SK-N-SH (cell line): ENCODE results near the gene PEX3. TPM values are rescaled to one million over a fixed set of nuclear protein-coding genes. Genes with fewer than 3 reads are reported as not detected.

Experiments
- CTCF ChIA-PET: fragments of 300-600, 350-600 bp; formaldehyde crosslinking; extraction: SDS; loops from one replicate; lab custom pipeline; 2021; lab: Yijun Ruan, JAX
- POLR2A ChIA-PET: fragments of 350-600 bp; sonication (Branson Sonifier 250); formaldehyde crosslinking; extraction: SDS; loops from one replicate; lab custom pipeline; 2020; ENCODE audit warnings: antibody characterized with exemption, inconsistent platforms; lab: Yijun Ruan, JAX
- DNase-seq: peaks from one replicate; pipeline ENCODE4 v3.0.0; 2012
- H2AFZ ChIP-seq: fragments of 200-600 bp; sonication (generic); 2 replicates; pipeline ENCODE4 v1.8.1; 2016; ENCODE audit warnings: antibody characterized with exemption, mild to moderate bottlenecking, low read depth
- H3F3A ChIP-seq: fragments of 200-600 bp; sonication (generic); replicated peaks from 2 replicates; pipeline ENCODE3; 2016; ENCODE audit warnings: antibody characterized with exemption, mild to moderate bottlenecking; ENCODE audit not compliant: insufficient read depth
- H3K27ac ChIP-seq, 2 experiments: fragments of 200-500 bp in 1 of 2; fragments of 200-600 bp in 1 of 2; sonication (Bioruptor generic) in 1 of 2; sonication (generic), shearing (Covaris generic) in 1 of 2; 2 replicates each; pipeline versions ENCODE4 v1.5.1 to v1.6.1; 2014 to 2016; ENCODE audit warnings: low read depth in 2 of 2, inconsistent platforms in 1 of 2, low read length in 1 of 2, mild to moderate bottlenecking in 1 of 2, mixed read lengths in 1 of 2
- H3K27me3 ChIP-seq: fragments of 200-600 bp; sonication (generic), shearing (Covaris generic); 2 replicates; pipeline ENCODE4 v1.6.1; 2016; ENCODE audit warnings: mixed run types; ENCODE audit not compliant: insufficient read depth
- H3K36me3 ChIP-seq, 2 experiments: fragments of 200-500 bp in 1 of 2; fragments of 200-600 bp in 1 of 2; sonication (Bioruptor generic) in 1 of 2; sonication (generic) in 1 of 2; replicated peaks in 1 of 2; 2 replicates each; pipeline versions ENCODE3 to v1.5.1; 2014 to 2016; ENCODE audit warnings: low read length in 1 of 2, mild to moderate bottlenecking in 1 of 2; ENCODE audit not compliant: insufficient read depth in 2 of 2, control insufficient read depth in 1 of 2
- H3K4me1 ChIP-seq, 2 experiments: fragments of 200-500 bp in 1 of 2; fragments of 200-600 bp in 1 of 2; sonication (Bioruptor generic) in 1 of 2; sonication (generic), shearing (Covaris generic) in 1 of 2; 2 replicates each; pipeline versions ENCODE4 v1.5.1 to v1.6.1; 2014 to 2016; ENCODE audit warnings: low read depth in 1 of 2, low read length in 1 of 2, mixed run types in 1 of 2; ENCODE audit not compliant: insufficient read depth in 2 of 2, control insufficient read depth in 1 of 2
- H3K4me2 ChIP-seq: fragments of 200-600 bp; sonication (generic), shearing (Covaris generic); 2 replicates; pipeline ENCODE4 v1.6.1; 2017; ENCODE audit warnings: mixed run types
- H3K4me3 ChIP-seq, 2 experiments: fragments of 200-500 bp in 1 of 2; fragments of 200-600 bp in 1 of 2; sonication (Bioruptor generic) in 1 of 2; sonication (generic), shearing (Covaris generic) in 1 of 2; 2 replicates each; pipeline versions ENCODE4 v1.5.1 to v1.8.1; 2014 to 2016; ENCODE audit warnings: low read depth in 2 of 2, inconsistent platforms in 1 of 2, low read length in 1 of 2, mild to moderate bottlenecking in 1 of 2, mixed read lengths in 1 of 2, moderate library complexity in 1 of 2
- H3K79me2 ChIP-seq: fragments of 200-600 bp; sonication (generic); 2 replicates; pipeline ENCODE4 v1.8.1; 2017; ENCODE audit warnings: mild to moderate bottlenecking; ENCODE audit not compliant: insufficient read depth
- H3K9ac ChIP-seq: fragments of 200-600 bp; sonication (generic); 2 replicates; pipeline ENCODE4 v1.6.1; 2017; ENCODE audit warnings: mixed run types
- H3K9me2 ChIP-seq: fragments of 200-600 bp; sonication (generic); 2 replicates; pipeline ENCODE4 v1.6.1; 2017; ENCODE audit warnings: mixed run types
- H3K9me3 ChIP-seq: fragments of 200-600 bp; sonication (generic); 2 replicates; pipeline ENCODE4 v1.6.1; 2017; ENCODE audit warnings: mixed run types, mild to moderate bottlenecking, moderate library complexity
- H4K20me1 ChIP-seq: fragments of 200-600 bp; sonication (generic); 2 replicates; pipeline ENCODE4 v1.6.1; 2017; ENCODE audit warnings: mild to moderate bottlenecking, mixed run types; ENCODE audit not compliant: insufficient read depth
- ELF1 ChIP-seq: IDR thresholded peaks from 2 replicates; pipeline ENCODE4 v1.4.0; 2012
- FOSL2 ChIP-seq: IDR thresholded peaks from 2 replicates; pipeline ENCODE4 v1.4.0; 2012; ENCODE audit warnings: low read depth, mild to moderate bottlenecking, moderate library complexity, borderline replicate concordance
- FOXJ3 ChIP-seq: sonication (generic); formaldehyde crosslinking; IDR thresholded peaks from 2 replicates; pipeline ENCODE4 v1.5.1; 2020; ENCODE audit warnings: mild to moderate bottlenecking, missing genetic modification reagents
- GATA2 ChIP-seq: sonication (generic); formaldehyde crosslinking; IDR thresholded peaks from 2 replicates; pipeline ENCODE4 v1.5.0; 2020; ENCODE audit warnings: mild to moderate bottlenecking, missing genetic modification reagents
- JUND ChIP-seq: IDR thresholded peaks from 2 replicates; pipeline ENCODE4 v1.4.0; 2012
- MEF2A ChIP-seq: IDR thresholded peaks from 2 replicates; pipeline ENCODE4 v1.4.0; 2012; ENCODE audit warnings: low read depth, borderline replicate concordance
- MXI1 ChIP-seq: IDR thresholded peaks from 2 replicates; pipeline ENCODE4 v1.6.1; 2012; ENCODE audit warnings: mild to moderate bottlenecking, low read depth, low read length, improper control_type of control experiment
- POLR2AphosphoS5 ChIP-seq: IDR thresholded peaks from 2 replicates; pipeline ENCODE4 v1.6.1; 2012; ENCODE audit warnings: low read depth, low read length
- RAD21 ChIP-seq: IDR thresholded peaks from 2 replicates; pipeline ENCODE4 v1.6.1; 2012; ENCODE audit warnings: mild to moderate bottlenecking, low read length
- RFX5 ChIP-seq: IDR thresholded peaks from 2 replicates; pipeline ENCODE4 v1.6.1; 2012; ENCODE audit warnings: mild to moderate bottlenecking, improper control_type of control experiment, low read length
- SMC3 ChIP-seq: IDR thresholded peaks from 2 replicates; pipeline ENCODE4 v1.6.1; 2012; ENCODE audit warnings: low read depth, low read length, improper control_type of control experiment
- TEAD4 ChIP-seq: IDR thresholded peaks from 2 replicates; pipeline ENCODE4 v1.4.0; 2012; ENCODE audit warnings: mild to moderate bottlenecking, borderline replicate concordance; ENCODE audit not compliant: insufficient read depth
- YY1 ChIP-seq: IDR thresholded peaks from 2 replicates; pipeline ENCODE4 v1.4.0; 2012; ENCODE audit warnings: low read depth, mild to moderate bottlenecking
- WGBS: methylation state at CpG from one replicate; pipeline ENCODE4 v1.1.6; 2017; ENCODE audit warnings: low lambda C conversion rate; 5-methylcytosine and 5-hydroxymethylcytosine counted together
- polyA plus RNA-seq, 3 experiments: library from polyadenylated mRNA; depleted of rRNA; stranded (reverse); fragments of >200 nt; gene quantifications; 2 replicates each; pipeline ENCODE4 v1.2.3, GENCODE V29; 2012
- TF ChIP-seq, protein P1 (sequence below): IDR thresholded peaks from 2 replicates; pipeline ENCODE4 v1.4.0; 2012; ENCODE audit warnings: low read depth, borderline replicate concordance
- TF ChIP-seq, protein P2 (sequence below): fragments of 150-350 bp; IDR thresholded peaks from 2 replicates; pipeline ENCODE4 v1.6.1; 2017; ENCODE audit warnings: antibody characterized with exemption, low read length, low read depth, borderline replicate concordance
- TF ChIP-seq, protein P3 (sequence below): fragments of 200-600 bp; sonication (generic); IDR thresholded peaks from 2 replicates; pipeline ENCODE4 v1.6.1; 2017; ENCODE audit warnings: antibody characterized with exemption, mild to moderate bottlenecking, moderate library complexity
- TF ChIP-seq, protein P4 (sequence below): IDR thresholded peaks from 2 replicates; pipeline ENCODE4 v1.4.0; 2012; ENCODE audit warnings: low read depth

Gene PEX3
- polyA plus RNA-seq, 1 of the 3 experiments (the other 2 are of a cell fraction): 14.1 TPM

DNA sequence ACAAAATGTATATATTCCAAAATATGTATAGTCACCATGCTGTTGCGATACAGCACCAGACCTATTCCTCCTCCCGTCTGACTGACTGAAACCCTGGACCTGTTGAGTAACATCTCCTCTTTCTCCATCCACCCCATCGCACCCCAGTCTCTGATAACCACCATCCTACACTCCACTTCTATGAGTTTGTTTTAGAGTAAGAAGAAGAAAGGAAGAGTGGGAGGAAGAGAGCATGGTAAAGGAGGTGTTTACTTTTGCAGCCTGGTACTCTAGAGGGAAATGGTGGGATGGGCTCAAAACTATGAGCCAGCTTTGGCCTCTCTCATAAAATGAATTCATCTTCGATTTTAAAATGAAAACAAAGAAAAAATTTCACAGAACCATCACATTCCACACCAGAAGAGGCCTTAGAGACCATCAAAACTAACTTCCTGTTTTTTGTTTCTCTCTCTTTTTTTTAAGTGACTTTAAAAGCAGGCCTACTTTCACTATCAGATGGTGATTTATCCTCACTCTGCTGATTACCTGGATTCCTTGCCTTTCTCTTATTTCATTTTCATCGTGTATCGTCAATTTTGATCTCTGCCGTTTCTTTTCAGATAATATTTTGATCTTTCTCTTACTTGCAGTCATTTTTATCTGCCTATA is 77.7 kb downstream of the PEX3 start:
- Histone ChIP-seq H2AFZ (0 out of 2 replicates have a peak overlapping the region, but pooled peaks have one; percentile 46), H3K9ac (no peak overlapping the region), H3K27me3 (no peaks in the 10 kb centered on the region), H3K4me1 (no peaks in the 10 kb centered on the region; a peak in 1 of 4 replicates), H3K9me3 (no peaks in the 10 kb centered on the region), H4K20me1 (no peaks in the 10 kb centered on the region), H3K4me2 (no peak overlapping the region), H3K4me3 (no peak overlapping the region), H3K79me2 (no peaks in the 10 kb centered on the region), H3F3A (peaks cover 8% of the 10 kb centered on the region), H3K9me2 (no peaks in the 10 kb centered on the region), H3K36me3 (no peaks in the 10 kb centered on the region), H3K27ac (no peak overlapping the region)
- WGBS: 85% methylated on average over 7 of the region's 7 CpGs
- ChIA-PET CTCF (interaction anchor here (1.4 kb wide), 2 partner anchors 13 to 15 kb away, joined by 4 to 6 read pairs; no protein-coding TSS in a partner anchor), POLR2A (no interaction called here)
- no peak for DNase-seq
- TF ChIP-seq FOSL2: no peak
- TF ChIP-seq GATA2 (CRISPR knock-in tag): no peak
- TF ChIP-seq, protein P1, sequence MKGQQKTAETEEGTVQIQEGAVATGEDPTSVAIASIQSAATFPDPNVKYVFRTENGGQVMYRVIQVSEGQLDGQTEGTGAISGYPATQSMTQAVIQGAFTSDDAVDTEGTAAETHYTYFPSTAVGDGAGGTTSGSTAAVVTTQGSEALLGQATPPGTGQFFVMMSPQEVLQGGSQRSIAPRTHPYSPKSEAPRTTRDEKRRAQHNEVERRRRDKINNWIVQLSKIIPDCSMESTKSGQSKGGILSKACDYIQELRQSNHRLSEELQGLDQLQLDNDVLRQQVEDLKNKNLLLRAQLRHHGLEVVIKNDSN: no peak
- TF ChIP-seq JUND: no peak

DNA sequence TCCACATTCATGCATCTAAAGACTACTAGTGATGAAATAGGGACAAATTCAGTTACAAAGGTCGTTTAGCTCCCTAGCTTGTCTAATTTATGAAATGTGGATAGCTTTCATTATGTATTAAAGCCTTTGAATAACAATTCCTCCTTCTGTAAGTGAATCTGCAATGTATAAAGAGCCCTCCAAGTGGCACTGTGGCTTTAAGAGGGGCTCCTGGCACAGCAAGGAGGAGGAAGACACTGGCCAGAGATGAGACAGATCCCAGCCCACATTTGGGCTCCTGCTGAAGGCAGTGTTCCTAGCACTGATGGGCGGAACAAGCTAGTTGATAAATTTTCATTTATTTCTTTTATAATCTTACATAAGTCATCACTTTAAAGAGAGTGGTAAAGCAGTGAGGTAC is 78.5 kb downstream of the PEX3 start:
- no peaks in the 10 kb centered on the region for H3K9me3 ChIP-seq
- POLR2A ChIA-PET: no interaction called here
- WGBS: 48% methylated on average over 2 of the region's 2 CpGs

More for the DNA sequence above, 78.5 kb downstream of the PEX3 start:
- Histone ChIP-seq H2AFZ (no peak overlapping the region), H3K27me3 (no peaks in the 10 kb centered on the region), H3K9me2 (no peaks in the 10 kb centered on the region), H3F3A (peaks cover 8% of the 10 kb centered on the region), H3K9ac (no peak overlapping the region), H3K4me2 (no peak overlapping the region), H3K27ac (no peak overlapping the region), H3K4me3 (no peak overlapping the region; a peak in 1 of 4 replicates), H3K4me1 (no peaks in the 10 kb centered on the region; a peak in 1 of 4 replicates), H3K36me3 (no peaks in the 10 kb centered on the region), H3K79me2 (no peaks in the 10 kb centered on the region), H4K20me1 (no peaks in the 10 kb centered on the region)
- DNase-seq: peak; percentile 41
- CTCF ChIA-PET: interaction anchor here (1.4 kb wide), 2 partner anchors 12 to 16 kb away, joined by 4 to 6 read pairs; no protein-coding TSS in a partner anchor
- TF ChIP-seq YY1 (no peak), RFX5 (no peak), SMC3 (peak; percentile 3; the same call in 1 of the 2 replicates), MXI1 (no peak), FOXJ3 (CRISPR knock-in tag) (no peak), ELF1 (no peak), POLR2AphosphoS5 (no peak), RAD21 (peak; percentile 56), MEF2A (no peak), TEAD4 (no peak)
- TF ChIP-seq, protein P2, sequence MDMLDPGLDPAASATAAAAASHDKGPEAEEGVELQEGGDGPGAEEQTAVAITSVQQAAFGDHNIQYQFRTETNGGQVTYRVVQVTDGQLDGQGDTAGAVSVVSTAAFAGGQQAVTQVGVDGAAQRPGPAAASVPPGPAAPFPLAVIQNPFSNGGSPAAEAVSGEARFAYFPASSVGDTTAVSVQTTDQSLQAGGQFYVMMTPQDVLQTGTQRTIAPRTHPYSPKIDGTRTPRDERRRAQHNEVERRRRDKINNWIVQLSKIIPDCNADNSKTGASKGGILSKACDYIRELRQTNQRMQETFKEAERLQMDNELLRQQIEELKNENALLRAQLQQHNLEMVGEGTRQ: no peak
- TF ChIP-seq, protein P3, sequence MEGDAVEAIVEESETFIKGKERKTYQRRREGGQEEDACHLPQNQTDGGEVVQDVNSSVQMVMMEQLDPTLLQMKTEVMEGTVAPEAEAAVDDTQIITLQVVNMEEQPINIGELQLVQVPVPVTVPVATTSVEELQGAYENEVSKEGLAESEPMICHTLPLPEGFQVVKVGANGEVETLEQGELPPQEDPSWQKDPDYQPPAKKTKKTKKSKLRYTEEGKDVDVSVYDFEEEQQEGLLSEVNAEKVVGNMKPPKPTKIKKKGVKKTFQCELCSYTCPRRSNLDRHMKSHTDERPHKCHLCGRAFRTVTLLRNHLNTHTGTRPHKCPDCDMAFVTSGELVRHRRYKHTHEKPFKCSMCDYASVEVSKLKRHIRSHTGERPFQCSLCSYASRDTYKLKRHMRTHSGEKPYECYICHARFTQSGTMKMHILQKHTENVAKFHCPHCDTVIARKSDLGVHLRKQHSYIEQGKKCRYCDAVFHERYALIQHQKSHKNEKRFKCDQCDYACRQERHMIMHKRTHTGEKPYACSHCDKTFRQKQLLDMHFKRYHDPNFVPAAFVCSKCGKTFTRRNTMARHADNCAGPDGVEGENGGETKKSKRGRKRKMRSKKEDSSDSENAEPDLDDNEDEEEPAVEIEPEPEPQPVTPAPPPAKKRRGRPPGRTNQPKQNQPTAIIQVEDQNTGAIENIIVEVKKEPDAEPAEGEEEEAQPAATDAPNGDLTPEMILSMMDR: peak; percentile 43
- TF ChIP-seq, protein P4, sequence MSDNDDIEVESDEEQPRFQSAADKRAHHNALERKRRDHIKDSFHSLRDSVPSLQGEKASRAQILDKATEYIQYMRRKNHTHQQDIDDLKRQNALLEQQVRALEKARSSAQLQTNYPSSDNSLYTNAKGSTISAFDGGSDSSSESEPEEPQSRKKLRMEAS: no peak
